GM19395 (cell line): ENCODE data around the gene GALNT10.
"Not testable (repeated sequence)": the region's sequence is repeated elsewhere in the genome, so short reads cannot be mapped to it uniquely, and the experiment has no call there.

Source experiments
- ATAC-seq: cut with Tn5 transposase; IDR thresholded peaks from one replicate; pipeline ENCODE4 v1.9.1; 2021; ENCODE audit warnings: mild to moderate bottlenecking, moderate library complexity; ENCODE audit not compliant: unreplicated experiment

GALNT10 gene

GRCh38 chr5:154346427-154346826, 155.9 kb downstream of the GALNT10 start:
- no peak for ATAC-seq

- ATAC-seq = no peak
Observed at GRCh38 chr5:154349626-154350264, 159.2 kb downstream of the GALNT10 start.

GRCh38 chr5:154351141-154351540, 160.6 kb downstream of the GALNT10 start:
- no peak for ATAC-seq

GRCh38 chr5:154351566-154351965, 161.0 kb downstream of the GALNT10 start:
- peak; percentile 71 for ATAC-seq

GRCh38 chr5:154352960-154353548, 162.5 kb downstream of the GALNT10 start:
- ATAC-seq = no peak

- ATAC-seq = no peak
Observed at GRCh38 chr5:154355129-154355611, 164.6 kb downstream of the GALNT10 start.

GRCh38 chr5:154356020-154356655, 165.6 kb downstream of the GALNT10 start:
- no peak for ATAC-seq

DNA sequence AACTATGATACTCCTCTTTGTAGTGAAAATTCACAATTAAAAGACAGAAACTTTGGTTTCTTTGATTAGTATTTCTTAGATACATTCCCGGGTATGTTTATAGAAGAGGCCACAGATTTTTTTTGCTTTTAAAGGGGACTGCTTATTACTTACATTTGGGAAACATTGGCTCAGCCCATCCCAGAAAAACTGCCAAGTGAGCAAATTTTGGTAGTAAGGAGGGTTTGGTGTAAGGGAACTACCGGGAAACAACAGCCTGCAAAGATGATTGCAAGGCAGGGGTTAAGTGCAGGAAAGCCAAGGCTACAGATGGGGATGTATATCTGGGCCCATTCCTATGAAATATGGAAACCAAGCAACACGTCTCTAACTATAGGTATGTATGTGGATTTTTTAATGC, 166.4 kb downstream of the GALNT10 start:
- no peak for ATAC-seq

DNA sequence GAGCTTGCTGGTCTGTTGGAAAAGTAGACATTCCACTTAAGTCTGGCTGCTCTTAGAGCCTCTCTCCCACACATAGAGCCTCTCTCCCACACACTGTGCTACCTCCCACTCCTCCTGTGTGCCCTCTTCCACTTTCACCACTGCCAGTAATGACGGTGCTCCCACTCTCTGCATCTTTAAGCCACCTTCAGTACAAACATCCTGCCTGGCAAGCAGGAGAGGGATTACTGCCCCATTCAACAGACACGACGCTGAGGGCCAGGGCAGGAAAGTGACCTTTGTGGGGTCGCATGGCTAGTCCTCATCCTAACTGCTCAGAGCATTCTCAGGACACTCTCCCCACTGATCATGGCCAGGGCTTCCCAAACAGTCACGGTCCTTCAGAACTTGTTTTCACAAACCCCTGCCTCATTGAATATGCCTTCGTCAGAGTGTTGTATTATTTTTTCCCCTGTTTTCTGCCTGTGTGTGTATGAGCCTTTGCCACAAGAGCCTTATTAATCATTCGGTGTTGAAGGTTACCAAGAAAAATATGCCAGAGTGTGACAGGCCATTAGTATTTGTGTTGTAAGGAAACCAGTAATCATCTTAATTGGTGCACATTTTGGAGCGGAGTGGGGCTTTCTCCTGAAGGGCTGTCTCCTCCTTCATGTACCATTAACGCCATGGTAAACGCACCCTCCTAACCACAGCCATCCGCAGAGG, 168.1 kb downstream of the GALNT10 start:
- no peak for ATAC-seq

- no peak for ATAC-seq
Observed at GRCh38 chr5:154359221-154359573, 168.7 kb downstream of the GALNT10 start.

- ATAC-seq = not testable (repeated sequence)
Observed at GRCh38 chr5:154360241-154360640, 169.7 kb downstream of the GALNT10 start.

GRCh38 chr5:154363411-154363810, 172.9 kb downstream of the GALNT10 start:
- ATAC-seq = no peak

GRCh38 chr5:154364771-154365170, 174.2 kb downstream of the GALNT10 start:
- ATAC-seq = no peak

DNA sequence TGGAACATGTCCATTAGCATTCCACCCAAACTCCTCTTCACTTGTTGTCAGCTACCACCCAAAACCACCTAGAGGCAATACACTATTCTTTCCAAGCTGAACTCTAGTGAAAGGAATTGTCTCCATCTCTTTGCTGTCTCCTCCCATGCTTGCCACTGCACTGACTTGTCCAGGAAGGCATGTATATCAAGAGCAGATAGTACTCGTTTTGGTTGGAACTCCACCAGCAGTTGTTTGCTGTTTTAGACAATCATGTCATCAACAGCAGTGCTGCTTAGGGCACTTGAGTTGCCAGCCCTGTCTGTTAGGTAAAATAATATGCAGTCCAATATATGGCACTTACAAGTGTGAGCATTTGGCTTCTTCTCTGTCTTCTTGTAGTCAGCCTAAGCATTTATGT, 175.3 kb downstream of the GALNT10 start:
- ATAC-seq = no peak

DNA sequence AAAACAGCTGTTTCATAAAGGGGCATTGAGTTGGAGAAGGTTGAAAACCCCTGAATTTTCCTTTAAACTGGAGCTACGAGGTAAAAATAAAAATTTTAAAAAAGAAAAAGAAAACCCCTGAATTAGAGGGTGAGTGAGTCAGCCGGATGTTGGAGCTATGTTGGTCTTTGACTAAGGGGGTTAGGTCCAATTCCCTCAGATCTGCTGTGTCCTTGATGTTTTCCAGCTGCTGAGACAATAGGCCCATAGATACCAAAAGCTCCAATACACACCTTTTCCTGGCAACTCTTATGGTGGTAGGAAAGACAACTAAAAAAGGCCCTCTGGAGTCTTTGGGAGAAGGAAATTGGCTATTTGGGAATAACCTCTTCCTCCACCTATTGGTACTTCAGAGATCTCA, 175.8 kb downstream of the GALNT10 start:
- no peak for ATAC-seq

DNA sequence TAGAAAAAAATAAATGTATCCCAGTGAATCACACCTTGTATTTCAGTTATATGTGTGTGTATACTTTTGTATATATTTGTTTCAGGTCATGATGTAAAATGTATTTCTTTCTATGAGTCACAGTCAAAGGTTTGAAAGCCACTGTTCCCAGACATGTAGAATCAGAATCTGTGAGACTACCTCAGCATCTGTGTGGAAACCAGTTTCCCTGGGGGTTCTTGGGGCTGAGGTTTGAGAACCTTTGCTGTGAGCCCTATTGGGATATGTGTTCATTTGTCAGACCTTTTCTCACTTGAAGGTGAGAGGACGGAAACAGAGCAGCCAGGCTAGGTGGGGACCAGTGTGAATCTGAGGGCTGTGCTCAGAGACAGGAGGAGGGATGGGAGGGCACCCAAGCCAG, 176.6 kb downstream of the GALNT10 start:
- ATAC-seq = no peak

DNA sequence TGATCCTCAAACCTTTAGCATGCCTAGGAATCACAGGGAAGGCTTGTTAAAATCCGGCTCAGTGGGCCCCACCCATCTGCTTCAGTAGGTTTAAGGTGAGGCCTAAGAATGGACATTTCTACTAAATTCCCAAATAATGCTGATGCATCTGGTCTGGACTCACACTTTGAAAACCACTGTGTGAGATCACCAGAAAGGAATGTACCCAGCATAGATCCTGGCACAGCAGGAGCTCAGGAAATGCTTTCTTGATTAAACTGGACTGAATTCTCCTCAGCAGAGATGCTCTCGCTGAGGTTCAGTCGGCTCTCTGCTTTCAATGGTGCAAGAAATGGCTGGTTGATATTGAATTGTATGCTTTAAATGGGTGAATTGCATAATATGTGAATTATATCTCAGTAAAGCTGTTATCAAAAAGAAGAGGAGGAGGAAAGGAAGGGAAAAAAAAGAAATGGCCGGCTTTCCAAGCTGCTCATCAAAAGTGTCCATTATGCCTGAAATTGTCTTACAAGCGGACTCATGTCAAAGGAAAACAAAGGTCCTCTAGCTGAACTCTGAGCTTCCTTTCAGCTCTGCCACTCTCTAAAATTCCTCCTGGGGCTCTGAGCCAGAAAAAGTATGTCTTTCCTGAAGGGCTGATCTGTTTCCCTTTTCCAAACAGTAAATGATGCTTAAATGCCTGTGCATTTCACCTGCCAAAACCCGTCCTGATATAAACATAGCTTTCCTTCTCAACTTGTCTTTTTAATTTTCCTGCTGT, 177.7 kb downstream of the GALNT10 start:
- ATAC-seq = no peak

- ATAC-seq = no peak
Observed at GRCh38 chr5:154369682-154370081, 179.1 kb downstream of the GALNT10 start.

- no peak for ATAC-seq
Observed at GRCh38 chr5:154370119-154370518, 179.6 kb downstream of the GALNT10 start.

GRCh38 chr5:154370813-154371212, 180.3 kb downstream of the GALNT10 start:
- ATAC-seq = no peak

DNA sequence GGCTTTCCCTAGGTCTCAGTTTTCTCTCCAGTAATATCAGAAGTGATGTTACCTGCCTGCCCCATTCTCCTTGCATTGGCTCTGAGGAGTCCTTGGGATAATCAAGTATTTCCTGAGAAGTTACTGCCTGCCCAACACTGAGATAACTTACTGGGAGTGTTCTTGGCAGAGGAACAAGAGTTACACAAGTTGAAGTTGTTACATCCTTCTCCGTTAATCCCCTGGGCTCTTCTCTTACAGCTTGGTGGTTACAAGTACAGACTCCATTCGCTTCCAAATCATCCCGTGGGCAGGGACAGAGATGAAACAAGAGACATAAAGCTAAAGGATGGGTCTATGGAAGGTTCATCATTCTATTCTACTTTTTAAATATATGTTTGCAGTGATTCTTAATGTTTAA, 181.2 kb downstream of the GALNT10 start:
- no peak for ATAC-seq
